Right lobe of liver (tissue), 4 donors: ENCODE measurements around the gene PPP1R15B.
A peak's percentile ranks its signal among the peaks of the same experiment; 100 is the strongest.

Source experiments
- POLR2A ChIP-seq: fragments of 450-650 bp; IDR thresholded peaks from one replicate; pipeline ENCODE4 v1.6.1; 2017; ENCODE audit warnings: antibody characterized with exemption, mild to moderate bottlenecking
- TF ChIP-seq, protein P1 (sequence below), 4 donors: fragments of 200-600 bp in 3 of 4; fragments of 450-650 bp in 1 of 4; IDR thresholded peaks; one replicate each; pipeline versions ENCODE4 v1.5.1 to v1.8.0; 2016 to 2022; ENCODE audit warnings: antibody characterized with exemption in 4 of 4, mild to moderate bottlenecking in 2 of 4
- donor health status: DM: no; HTN: no; CAD: no.
- donor health status: DM: no; HTN: no; CAD: no.
- donor health status: DM: no; HTN: yes; CAD: no.

DNA sequence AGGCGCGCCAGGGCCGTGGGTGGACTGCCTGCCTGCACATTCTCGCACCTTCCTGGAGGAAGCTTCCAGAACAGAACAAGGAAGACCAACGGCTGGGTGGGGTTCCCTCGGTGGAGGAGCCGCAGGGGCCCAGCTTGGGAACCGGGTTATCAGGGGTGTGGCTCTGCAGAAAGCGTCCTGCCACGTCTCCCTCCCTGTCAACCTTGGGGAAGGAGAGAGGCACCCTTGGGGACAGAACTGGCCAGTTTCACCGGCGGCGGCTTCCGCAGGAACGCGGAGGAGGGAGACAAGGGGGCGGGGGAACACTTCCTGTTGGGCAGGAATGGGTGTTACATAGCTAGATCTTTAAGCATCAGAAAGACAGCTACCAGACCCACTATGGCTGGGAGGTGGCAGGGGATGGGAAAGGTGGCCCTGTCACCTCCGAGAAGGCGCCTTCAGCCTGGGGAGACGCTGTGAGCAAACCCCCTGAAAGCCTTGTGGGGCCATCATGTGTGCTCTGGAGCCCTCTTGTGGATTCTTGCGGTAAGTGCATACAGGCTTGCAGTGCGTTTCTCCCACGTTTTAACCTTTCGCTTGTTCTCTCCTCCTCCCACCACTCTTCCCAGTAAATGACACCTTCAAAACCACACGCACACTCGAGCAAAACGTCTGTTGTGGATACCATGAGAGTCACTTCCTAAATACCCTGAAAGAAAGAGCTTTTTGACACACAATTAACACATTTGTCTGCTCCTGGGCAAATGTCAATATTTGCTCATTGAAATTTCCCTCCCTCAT is 48.1 kb downstream of the PPP1R15B start:
- TF ChIP-seq, protein P1, sequence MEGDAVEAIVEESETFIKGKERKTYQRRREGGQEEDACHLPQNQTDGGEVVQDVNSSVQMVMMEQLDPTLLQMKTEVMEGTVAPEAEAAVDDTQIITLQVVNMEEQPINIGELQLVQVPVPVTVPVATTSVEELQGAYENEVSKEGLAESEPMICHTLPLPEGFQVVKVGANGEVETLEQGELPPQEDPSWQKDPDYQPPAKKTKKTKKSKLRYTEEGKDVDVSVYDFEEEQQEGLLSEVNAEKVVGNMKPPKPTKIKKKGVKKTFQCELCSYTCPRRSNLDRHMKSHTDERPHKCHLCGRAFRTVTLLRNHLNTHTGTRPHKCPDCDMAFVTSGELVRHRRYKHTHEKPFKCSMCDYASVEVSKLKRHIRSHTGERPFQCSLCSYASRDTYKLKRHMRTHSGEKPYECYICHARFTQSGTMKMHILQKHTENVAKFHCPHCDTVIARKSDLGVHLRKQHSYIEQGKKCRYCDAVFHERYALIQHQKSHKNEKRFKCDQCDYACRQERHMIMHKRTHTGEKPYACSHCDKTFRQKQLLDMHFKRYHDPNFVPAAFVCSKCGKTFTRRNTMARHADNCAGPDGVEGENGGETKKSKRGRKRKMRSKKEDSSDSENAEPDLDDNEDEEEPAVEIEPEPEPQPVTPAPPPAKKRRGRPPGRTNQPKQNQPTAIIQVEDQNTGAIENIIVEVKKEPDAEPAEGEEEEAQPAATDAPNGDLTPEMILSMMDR (IDR thresholded peaks at IDR 0.05): peak; percentile 95 to 97 (median 96)
- TF ChIP-seq POLR2A: no peak
